GM18861 (cell line): Measurements from ENCODE around the gene PPP2CA.
"Not testable (repeated sequence)": the region's sequence is repeated elsewhere in the genome, so short reads cannot be mapped to it uniquely, and the experiment has no call there.

Source experiments
- ATAC-seq: cut with Tn5 transposase; IDR thresholded peaks from one replicate; pipeline ENCODE4 v1.9.1; 2021; ENCODE audit not compliant: unreplicated experiment

Gene PPP2CA

DNA sequence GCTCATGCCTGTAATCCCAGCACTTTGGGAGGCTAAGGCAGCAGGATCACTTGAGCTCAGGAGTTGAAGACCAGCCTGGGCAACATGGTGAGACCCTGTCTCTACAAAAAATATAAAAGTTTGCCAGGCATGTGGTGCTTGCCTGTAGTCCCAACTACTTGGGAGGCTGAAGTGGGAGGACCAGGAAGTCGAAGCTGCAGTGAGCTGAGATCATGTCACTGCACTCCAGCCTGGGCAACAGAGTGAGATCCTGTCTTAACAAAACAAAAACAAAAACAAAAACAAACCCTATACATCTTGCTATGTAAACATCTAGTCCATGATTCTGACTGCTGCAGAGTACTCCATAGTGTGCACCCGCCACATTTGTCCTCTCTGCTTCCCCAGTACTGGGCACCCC lies 19.8 kb upstream of the PPP2CA start:
- no peak for ATAC-seq

GRCh38 chr5:134245101-134245604 lies 19.3 kb upstream of the PPP2CA start:
- no peak for ATAC-seq

DNA sequence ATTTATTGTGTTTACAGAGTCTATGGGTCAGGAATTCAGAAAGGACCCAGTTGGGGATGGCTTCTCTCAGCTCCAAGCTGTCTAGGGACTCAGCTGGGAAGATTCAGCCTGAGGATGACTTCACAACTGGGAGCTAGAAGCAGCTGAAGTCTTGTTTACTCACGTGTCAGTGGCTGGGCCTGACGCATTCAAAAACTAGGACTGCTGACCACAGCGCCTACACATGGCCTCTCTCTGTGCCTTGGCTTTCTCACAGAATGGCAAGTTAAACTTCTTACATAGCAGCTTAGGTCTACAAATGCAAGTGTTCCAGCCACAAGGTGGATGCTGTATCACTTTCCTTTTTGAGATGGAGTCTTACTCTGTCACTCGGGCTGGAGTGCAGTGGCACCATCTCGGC lies 16.3 kb upstream of the PPP2CA start:
- no peak for ATAC-seq

- ATAC-seq, result no peak
Observed at GRCh38 chr5:134240421-134240962, 14.6 kb upstream of the PPP2CA start.

GRCh38 chr5:134236820-134237219 lies 10.9 kb upstream of the PPP2CA start:
- no peak for ATAC-seq

- ATAC-seq, result no peak
Observed at GRCh38 chr5:134236318-134236717, 10.4 kb upstream of the PPP2CA start.

- no peak for ATAC-seq
Observed at GRCh38 chr5:134228624-134229023, 2.8 kb upstream of the PPP2CA start.

DNA sequence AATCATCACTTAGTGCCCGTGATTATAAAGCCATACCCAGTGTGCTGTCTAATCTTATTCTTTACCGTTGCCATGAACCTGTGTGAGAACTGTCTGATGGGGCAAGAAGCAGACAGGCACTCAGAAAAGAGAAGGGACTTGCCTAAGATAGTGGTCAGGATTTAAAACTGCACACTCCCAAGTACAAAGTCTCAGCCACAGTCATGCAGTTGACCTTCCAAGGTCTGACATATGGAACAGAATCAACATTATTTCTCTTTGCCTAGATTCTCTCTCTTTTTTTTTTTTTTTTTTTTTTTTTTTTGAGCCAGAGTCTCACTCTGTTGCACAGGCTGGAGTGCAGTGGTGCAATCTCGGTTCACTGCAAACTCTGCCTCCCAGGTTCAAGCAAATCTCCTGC lies 1.9 kb upstream of the PPP2CA start:
- no peak for ATAC-seq

DNA sequence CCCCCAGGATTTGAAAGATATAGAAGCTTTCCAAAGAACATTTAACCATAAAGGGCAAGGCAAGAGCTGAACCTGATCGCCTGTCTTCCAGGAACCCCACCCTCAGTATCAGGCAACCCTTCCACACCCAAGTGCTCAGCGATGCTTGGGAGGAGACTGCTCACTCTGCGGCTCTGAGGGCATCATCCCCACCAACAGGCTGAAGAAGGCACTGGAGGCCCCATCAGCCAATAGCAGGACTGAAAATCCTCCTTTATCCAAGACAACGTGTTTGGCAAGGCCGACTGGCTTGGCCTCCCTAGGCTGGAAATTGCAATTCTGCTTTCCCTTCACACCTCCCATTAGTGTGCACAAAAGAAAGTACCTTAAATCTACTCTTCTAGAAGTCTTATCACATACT lies 1.4 kb upstream of the PPP2CA start:
- no peak for ATAC-seq

GRCh38 chr5:134226441-134227192 lies 744 bp upstream of the PPP2CA start:
- ATAC-seq, result no peak

GRCh38 chr5:134224888-134225779 lies 739 bp downstream of the PPP2CA start:
- peak; percentile 25 for ATAC-seq

- no peak for ATAC-seq
Observed at GRCh38 chr5:134223406-134224248, 2.2 kb downstream of the PPP2CA start.

- not testable (repeated sequence) for ATAC-seq
Observed at GRCh38 chr5:134221690-134222089, 4.2 kb downstream of the PPP2CA start.

DNA sequence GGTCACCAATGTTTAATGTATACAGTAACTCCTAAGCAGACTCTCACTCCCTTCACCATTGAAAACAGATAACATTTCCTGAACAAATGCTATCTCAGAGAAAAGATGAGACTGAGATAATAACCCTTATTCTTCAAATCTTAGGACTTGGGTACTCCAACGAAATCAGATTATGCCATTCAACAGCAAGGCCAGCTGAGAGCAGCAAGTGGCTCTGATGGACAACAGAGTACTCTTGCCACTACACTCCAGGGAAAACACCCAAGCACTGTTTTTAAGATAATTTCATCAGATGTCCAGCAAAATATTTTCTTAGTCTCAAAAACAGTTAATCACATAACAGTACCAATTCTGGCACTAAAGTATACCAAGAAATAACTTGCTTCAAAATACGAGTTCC lies 10.1 kb downstream of the PPP2CA start:
- ATAC-seq, result no peak

DNA sequence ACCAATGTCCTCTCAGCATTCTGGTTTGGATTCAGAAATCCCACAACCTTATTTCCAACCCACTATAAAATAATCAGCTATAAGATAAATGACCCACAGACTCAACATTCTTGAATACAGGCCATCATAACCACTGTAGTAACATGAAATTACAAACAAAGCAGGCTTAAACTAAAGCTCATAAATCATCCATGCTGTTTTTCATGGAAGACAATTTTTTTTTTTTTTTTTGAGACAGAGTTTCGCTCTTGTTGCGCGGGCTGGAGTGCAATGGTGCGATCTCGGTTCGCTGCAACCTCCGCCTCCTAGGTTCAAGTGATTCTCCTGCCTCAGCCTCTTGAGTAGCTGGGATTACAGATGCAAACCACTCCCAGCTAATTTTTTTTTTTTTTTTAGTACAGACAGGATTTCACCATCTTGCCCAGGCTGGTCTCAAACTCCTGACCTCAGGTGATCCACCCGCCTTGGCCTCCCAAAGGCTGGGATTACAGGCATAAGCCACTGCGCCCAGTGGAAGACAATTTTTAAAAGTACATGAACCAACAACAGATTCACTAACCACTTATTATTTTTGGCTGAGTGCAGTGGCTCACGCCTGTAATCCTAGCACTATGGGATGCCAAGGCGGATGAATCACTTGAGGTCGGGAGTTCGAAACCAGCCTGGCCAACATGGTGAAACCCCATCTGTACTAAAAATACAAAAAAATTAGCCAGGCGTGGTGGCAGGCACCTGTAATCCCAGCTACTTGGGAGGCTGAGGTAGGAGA lies 14.4 kb downstream of the PPP2CA start:
- not testable (repeated sequence) for ATAC-seq

DNA sequence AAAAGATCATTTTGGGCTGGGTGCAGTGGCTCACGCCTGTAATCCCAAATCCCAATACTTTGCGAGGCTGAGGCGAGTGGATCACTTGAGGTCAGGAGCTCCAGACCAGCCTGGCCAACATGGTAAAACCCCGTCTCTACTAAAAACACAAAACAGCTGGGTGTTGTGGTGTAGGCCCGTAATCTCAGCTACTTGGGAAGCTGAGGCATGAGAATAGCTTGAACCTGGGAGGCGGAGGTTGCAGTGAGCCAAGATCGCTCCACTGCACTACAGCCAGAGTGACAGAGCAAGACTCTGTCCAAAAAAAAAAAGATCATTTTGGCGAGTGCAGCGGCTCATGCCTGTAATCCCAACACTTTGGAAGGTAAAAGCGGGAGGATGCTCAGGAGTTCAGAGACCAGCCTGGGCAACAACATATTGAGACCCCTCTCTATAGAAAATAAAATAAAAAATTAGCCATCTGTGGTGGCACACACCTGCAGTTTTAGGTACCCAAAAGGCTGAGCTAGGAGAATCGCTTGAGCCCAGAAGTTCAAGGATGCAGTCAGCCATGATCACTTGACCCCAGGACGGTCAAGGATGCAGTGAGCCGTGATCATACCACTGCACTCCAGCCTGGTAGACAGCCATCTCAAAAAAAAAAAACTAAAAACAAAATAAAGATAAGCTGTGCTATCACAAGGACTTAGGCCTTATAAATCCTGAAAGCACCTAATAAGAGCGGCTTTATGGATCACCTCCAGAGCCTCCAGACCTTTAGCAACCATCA lies 16.2 kb downstream of the PPP2CA start:
- no peak for ATAC-seq

- ATAC-seq, result no peak
Observed at GRCh38 chr5:134207696-134208095, 18.2 kb downstream of the PPP2CA start.

DNA sequence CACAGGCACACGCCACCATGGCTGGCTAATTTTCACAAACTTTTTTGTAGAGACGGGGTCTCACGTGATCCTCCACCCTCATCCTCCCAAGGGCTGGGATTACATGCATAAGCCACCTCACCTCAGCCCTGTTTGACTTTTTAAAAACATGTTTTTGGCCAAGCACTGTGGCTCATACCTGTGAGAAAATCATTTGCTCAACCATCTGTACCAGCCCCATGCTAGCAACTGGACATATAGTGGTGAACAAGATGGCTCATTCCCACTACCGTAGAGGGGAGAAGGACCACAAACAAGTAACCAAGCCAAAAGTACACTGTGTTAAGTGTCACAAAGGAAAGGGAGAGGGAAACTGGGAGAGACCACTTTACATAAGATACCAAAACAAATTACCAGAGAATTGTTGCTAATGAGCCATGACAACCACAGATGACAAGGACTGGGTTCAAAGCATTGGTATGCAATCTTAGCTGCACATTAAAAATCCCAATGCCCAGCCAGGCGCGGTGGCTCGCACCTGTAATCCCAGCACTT lies 19.2 kb downstream of the PPP2CA start:
- ATAC-seq, result no peak

DNA sequence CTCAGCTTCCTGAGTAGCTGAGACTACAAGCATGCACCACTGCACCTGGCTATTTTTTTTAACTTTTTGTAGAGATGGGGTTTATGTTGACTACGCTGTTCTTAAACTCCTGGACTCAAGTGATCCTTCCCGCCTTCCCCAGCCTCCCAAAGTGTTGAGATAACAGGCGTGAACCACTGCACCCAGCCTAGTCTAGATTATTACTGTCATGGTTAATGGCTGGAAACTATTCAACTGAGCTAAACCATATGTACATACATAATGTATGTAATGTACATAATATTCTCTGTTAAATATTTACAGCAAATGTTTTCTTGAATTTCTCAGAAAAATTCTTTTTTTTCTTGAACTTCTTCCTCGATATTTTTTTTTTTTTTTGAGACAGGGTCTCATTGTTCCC lies 21.3 kb downstream of the PPP2CA start:
- no peak for ATAC-seq
